Measurements from ENCODE around the gene PLPP4.

GRCh38 chr10:120559800-120560199 lies 102.8 kb downstream of the PLPP4 start:
- TF ChIP-seq ATF3 (IDR thresholded peaks at IDR 0.05) = no peak
- no peak for TF ChIP-seq YY1 (IDR thresholded peaks at IDR 0.05; ENCODE audit: extremely low read depth, insufficient replicate concordance, low read depth, low read length)
- no peak for TF ChIP-seq POLR2A (IDR thresholded peaks at IDR 0.05; ENCODE audit: borderline replicate concordance, extremely low read depth, insufficient read depth, insufficient read length)
- no peak for TF ChIP-seq EZH2phosphoT487 (IDR thresholded peaks at IDR 0.05; ENCODE audit: borderline replicate concordance)
- TF ChIP-seq CTCF (IDR thresholded peaks at IDR 0.05 in 2 of 3, conservative IDR thresholded peaks at IDR 0.05 in 1 of 3; ENCODE audit: borderline replicate concordance in 1 of 3, insufficient read depth in 1 of 3, low read depth in 2 of 3, low read length in 2 of 3) = no peak
- no peak for TF ChIP-seq EZH2 (IDR thresholded peaks at IDR 0.05)
- TF ChIP-seq RAD21 (IDR thresholded peaks at IDR 0.05; ENCODE audit: low read depth) = no peak
- no peak for TF ChIP-seq MAX (IDR thresholded peaks at IDR 0.05)
- TF ChIP-seq POLR2AphosphoS5 (IDR thresholded peaks at IDR 0.05; ENCODE audit: low read depth, low read length) = no peak
- no peak for TF ChIP-seq ZNF274 (IDR thresholded peaks at IDR 0.05; ENCODE audit: low read depth, low read length)
